ENCODE measurements around the gene PAX8.

GRCh38 chr2:113169586-113169985 lies 109.1 kb downstream of the PAX8 start:
- no peak for TF ChIP-seq POLR2A (IDR thresholded peaks at IDR 0.05)
- no peak for TF ChIP-seq CTCF (IDR thresholded peaks at IDR 0.05)
